HFFc6 (cell line): Measurements from ENCODE around the gene NUP62. TPM values are rescaled to one million over a fixed set of nuclear protein-coding genes. Genes with fewer than 3 reads are reported as not detected.

Experiments used
- DNase-seq: peaks from one replicate; pipeline ENCODE4 v3.0.0-alpha.2; 2018
- H3K27ac Mint-ChIP-seq: 2 replicates; pipeline ENCODE4 v1.8.0; 2020; ENCODE audit warnings: mild to moderate bottlenecking, mixed read lengths
- H3K27me3 Mint-ChIP-seq: 2 replicates; pipeline ENCODE4 v1.8.0; 2021; ENCODE audit warnings: mild to moderate bottlenecking, moderate library complexity, mixed read lengths; ENCODE audit not compliant: insufficient read depth
- H3K36me3 Mint-ChIP-seq: 2 replicates; pipeline ENCODE4 v1.8.0; 2021; ENCODE audit warnings: low read depth, mixed read lengths
- H3K4me1 Mint-ChIP-seq: 2 replicates; pipeline ENCODE4 v1.8.0; 2020; ENCODE audit warnings: low read depth, mixed read lengths
- H3K4me3 Mint-ChIP-seq: 2 replicates; pipeline ENCODE4 v1.8.0; 2020; ENCODE audit warnings: mild to moderate bottlenecking, moderate library complexity, mixed read lengths
- H3K9me3 Mint-ChIP-seq: 2 replicates; pipeline ENCODE4 v1.8.0; 2020; ENCODE audit warnings: mild to moderate bottlenecking, mixed read lengths
- total RNA-seq, 6 experiments: library from RNA; stranded (reverse); fragmentation: NEBNext Ultra II Directional; extraction: Animal tissue kit (Norgen Biotek cat#: 25700); gene quantifications; 2 replicates in 1 of 6; 3 replicates in 5 of 6; pipeline ENCODE4 v1.2.3, GENCODE V29; 2021
- TF ChIP-seq, protein P1 (sequence below): fragments of 200-600 bp; sonication (generic); IDR thresholded peaks from 2 replicates; pipeline ENCODE4 v1.5.0; 2021; ENCODE audit warnings: antibody characterized with exemption, mild to moderate bottlenecking

NUP62 gene
- total RNA-seq, 6 experiments from 2014 or later = 50.9 to 78.3 (median 68.3) TPM

DNA sequence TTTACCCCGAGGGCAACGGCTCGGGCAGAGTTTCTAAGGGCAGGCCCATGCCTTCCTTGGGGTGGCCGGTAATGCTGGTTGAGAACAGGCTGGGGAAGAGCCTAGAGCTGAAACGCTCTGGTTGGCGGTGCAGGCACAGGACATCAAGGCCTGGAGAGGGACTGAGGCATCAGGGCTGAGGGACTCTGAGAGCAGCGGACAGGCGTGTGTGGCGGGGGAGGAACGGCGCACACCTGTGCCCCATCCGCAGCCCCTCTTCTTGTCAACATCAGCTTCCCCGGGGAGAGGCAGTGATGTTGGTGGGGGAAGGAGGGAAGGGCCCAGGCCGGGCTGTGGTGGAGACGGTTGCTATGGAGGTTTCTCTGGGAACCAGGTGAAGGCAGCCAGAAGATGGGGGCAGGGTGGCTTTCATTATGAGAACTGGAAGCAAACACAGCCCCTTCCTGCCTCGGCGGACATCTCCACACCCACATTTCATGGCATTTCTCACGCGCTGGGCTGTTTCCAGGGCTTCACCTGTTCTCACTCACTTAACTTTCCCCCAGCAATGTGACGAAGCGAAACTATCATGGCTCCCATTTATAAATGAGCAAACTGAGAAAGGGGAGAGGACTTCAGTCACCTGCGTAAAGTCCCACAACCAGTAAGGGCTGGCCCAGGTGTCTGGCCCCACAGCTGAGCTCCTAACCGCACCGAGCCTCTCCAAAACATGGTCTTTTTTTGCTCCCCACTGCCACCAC lies 8.5 kb downstream of the NUP62 start:
- TF ChIP-seq, protein P1, sequence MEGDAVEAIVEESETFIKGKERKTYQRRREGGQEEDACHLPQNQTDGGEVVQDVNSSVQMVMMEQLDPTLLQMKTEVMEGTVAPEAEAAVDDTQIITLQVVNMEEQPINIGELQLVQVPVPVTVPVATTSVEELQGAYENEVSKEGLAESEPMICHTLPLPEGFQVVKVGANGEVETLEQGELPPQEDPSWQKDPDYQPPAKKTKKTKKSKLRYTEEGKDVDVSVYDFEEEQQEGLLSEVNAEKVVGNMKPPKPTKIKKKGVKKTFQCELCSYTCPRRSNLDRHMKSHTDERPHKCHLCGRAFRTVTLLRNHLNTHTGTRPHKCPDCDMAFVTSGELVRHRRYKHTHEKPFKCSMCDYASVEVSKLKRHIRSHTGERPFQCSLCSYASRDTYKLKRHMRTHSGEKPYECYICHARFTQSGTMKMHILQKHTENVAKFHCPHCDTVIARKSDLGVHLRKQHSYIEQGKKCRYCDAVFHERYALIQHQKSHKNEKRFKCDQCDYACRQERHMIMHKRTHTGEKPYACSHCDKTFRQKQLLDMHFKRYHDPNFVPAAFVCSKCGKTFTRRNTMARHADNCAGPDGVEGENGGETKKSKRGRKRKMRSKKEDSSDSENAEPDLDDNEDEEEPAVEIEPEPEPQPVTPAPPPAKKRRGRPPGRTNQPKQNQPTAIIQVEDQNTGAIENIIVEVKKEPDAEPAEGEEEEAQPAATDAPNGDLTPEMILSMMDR = no peak
- no peak for DNase-seq
- H3K36me3 Mint-ChIP-seq = peaks cover 23% of the 10 kb centered on the region
- H3K27me3 Mint-ChIP-seq = no peaks in the 10 kb centered on the region
- no peak overlapping the region for H3K27ac Mint-ChIP-seq
- H3K4me1 Mint-ChIP-seq = peaks cover 21% of the 10 kb centered on the region
- H3K4me3 Mint-ChIP-seq = no peak overlapping the region
- H3K9me3 Mint-ChIP-seq = no peaks in the 10 kb centered on the region; the same call in 1 of the 2 replicates

DNA sequence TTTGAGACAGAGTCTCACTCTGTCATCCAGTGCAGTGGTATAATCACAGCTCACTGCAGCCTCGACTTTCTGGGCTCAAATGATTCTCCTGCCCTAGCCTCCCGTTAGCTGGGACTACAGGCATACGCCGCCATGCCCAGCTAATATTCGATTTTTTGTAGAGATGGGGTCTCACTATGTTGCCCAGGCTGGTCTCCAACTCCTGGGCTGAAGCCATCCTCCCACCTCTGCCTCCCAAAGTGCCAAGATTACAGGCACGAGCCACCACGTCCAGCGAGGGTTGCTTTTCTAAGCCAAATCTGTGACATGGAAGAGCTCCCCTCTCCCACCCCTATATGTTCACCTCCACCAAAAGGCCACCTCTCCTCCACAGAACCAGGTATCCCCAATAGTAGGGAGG lies 11.2 kb downstream of the NUP62 start:
- TF ChIP-seq, protein P1 = no peak
- no peaks in the 10 kb centered on the region; the same call in 1 of the 2 replicates for H3K9me3 Mint-ChIP-seq
- peaks cover 16% of the 10 kb centered on the region for H3K4me1 Mint-ChIP-seq
- H3K27ac Mint-ChIP-seq = no peak overlapping the region
- H3K4me3 Mint-ChIP-seq = no peak overlapping the region
- no peak for DNase-seq
- peaks cover 35% of the 10 kb centered on the region for H3K36me3 Mint-ChIP-seq
- H3K27me3 Mint-ChIP-seq = peaks cover 2% of the 10 kb centered on the region; the same call in 1 of the 2 replicates

DNA sequence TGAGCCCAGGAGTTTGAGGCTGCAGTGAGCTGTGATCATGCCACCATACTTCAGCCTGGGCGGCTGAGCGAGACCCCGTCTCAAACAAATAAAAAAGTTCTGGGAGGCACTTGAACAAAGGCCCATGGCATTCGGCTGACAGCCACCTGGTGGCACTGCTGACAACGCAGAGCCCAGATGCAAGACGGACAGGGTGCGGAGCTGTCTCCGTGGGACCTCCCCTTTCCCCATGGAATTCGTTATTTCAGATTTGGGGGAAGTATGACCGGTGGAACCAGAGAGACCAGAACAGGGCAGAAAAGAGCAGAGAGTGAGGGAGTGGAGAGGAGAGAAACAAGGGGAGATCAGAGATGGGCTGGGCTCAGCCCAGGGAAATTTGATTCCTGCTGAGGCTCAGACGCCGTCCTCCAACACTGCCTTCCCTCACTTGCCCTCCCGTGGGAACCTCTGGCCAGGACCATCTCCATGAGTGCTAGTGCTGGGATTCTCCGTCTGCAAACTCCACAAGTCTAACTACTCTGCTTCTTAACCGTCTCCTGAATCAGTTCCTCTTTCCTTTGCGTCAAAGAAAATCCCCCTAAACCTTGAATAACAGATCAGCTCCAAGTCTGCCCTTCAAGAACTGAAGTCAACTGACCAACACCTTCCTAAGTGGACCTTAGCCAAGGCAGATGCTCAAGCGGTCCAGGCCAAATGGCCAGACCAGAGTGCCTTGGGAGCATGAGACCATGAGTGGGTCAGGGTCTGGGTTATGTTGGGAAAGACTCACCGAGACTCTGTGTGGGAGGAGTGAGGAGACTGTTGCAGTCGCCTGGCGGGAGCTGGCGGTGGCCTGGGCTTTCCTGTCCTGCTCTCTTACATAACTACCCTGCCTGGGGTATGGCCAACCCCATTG lies 12.2 kb downstream of the NUP62 start:
- no peak for DNase-seq
- H3K36me3 Mint-ChIP-seq = peaks cover 35% of the 10 kb centered on the region
- peaks cover 2% of the 10 kb centered on the region; the same call in 1 of the 2 replicates for H3K27me3 Mint-ChIP-seq
- no peaks in the 10 kb centered on the region; the same call in 1 of the 2 replicates for H3K9me3 Mint-ChIP-seq
- peaks cover 6% of the 10 kb centered on the region for H3K4me1 Mint-ChIP-seq
- H3K4me3 Mint-ChIP-seq = no peak overlapping the region
- TF ChIP-seq, protein P1 = peak; percentile 43
- no peak overlapping the region for H3K27ac Mint-ChIP-seq

DNA sequence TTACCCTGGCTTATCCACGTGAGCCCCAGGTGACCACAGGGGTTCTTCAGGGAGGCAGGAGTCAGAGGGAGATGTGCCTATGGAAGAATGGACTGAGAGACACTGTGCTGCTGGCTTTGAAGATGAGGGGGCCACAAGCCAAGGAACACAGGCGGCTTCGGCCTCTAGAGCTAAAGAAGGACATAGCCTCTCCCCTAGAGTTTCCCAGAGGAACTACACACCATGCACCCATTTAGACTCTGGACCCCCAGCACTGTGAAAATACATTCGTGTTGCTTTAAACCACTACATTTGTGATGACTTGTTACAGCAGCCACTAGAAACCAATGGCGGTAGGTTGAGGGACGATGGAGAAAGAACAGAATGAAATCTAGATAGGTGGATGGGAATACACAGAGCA lies 14.0 kb downstream of the NUP62 start:
- Mint-ChIP-seq H3K27me3 (peaks cover 2% of the 10 kb centered on the region), H3K4me3 (no peak overlapping the region)
- TF ChIP-seq, protein P1 = peak; percentile 58

DNA sequence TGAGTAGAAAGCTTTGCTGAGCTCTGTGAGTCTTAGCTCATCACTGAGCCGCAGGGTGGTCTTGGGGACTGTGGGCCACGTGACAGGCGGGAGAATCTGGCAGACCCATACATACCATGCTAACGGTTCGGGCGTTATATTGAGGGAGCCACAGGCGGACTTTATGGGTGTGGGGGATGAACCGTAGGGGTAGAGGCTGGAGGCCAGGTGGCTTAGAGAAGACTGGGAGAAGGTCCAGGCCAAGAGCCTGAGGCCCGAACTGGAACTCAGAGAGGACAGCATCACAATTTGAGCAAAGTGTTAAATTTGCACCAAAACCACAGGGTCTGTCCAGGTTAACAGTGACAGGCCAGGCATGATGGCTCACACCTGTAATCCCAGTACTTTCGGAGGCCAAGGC lies 15.6 kb downstream of the NUP62 start:
- DNase-seq = no peak
- H3K36me3 Mint-ChIP-seq = peaks cover 51% of the 10 kb centered on the region
- no peaks in the 10 kb centered on the region for H3K4me1 Mint-ChIP-seq
- H3K9me3 Mint-ChIP-seq = no peaks in the 10 kb centered on the region; the same call in 1 of the 2 replicates
- H3K27ac Mint-ChIP-seq = no peak overlapping the region
- TF ChIP-seq, protein P1 = no peak
- H3K4me3 Mint-ChIP-seq = no peak overlapping the region
- peaks cover 2% of the 10 kb centered on the region for H3K27me3 Mint-ChIP-seq

More for the DNA sequence above, 14.0 kb downstream of the NUP62 start:
- H3K4me1 Mint-ChIP-seq = no peaks in the 10 kb centered on the region
- DNase-seq = no peak
- peaks cover 39% of the 10 kb centered on the region for H3K36me3 Mint-ChIP-seq
- no peak overlapping the region for H3K27ac Mint-ChIP-seq
- H3K9me3 Mint-ChIP-seq = no peaks in the 10 kb centered on the region; the same call in 1 of the 2 replicates
